Uterus (tissue), 4 donors: ENCODE measurements around the gene GPD2. TPM values are rescaled to one million over a fixed set of nuclear protein-coding genes. Genes with fewer than 3 reads are reported as not detected.

Experiments used
- DNase-seq, 2 donors: peaks; one replicate each; pipeline ENCODE4 v3.0.0-alpha.2; 2019 to 2020
- H3K27ac ChIP-seq, 2 donors: fragments of 200-600 bp; sonication (generic); 1 replicate in 1 of 2; 2 replicates in 1 of 2; pipeline ENCODE4 v1.5.1; 2016 to 2018
- H3K27me3 ChIP-seq, 2 donors: fragments of 200-600 bp; sonication (generic); one replicate each; pipeline ENCODE4 v1.5.1; 2018 to 2019; ENCODE audit warnings: control low read depth in 1 of 2
- H3K36me3 ChIP-seq, 2 donors: fragments of 200-600 bp; sonication (generic); one replicate each; pipeline ENCODE4 v1.5.1; 2019; ENCODE audit warnings: control low read depth in 1 of 2
- H3K4me1 ChIP-seq, 2 donors: fragments of 200-600 bp; sonication (generic); one replicate each; pipeline ENCODE4 v1.5.1; 2018 to 2019; ENCODE audit warnings: control low read depth in 1 of 2
- H3K4me3 ChIP-seq, 2 donors: fragments of 200-600 bp; sonication (generic); 1 replicate in 1 of 2; 2 replicates in 1 of 2; pipeline ENCODE4 v1.5.1; 2018 to 2019; ENCODE audit warnings: mild to moderate bottlenecking in 1 of 2
- H3K9me3 ChIP-seq, 2 donors: fragments of 200-600 bp; sonication (generic); one replicate each; pipeline ENCODE4 v1.5.1; 2019; ENCODE audit warnings: control low read depth in 1 of 2
- POLR2A ChIP-seq, 2 donors: fragments of 450-650 bp; IDR thresholded peaks; one replicate each; pipeline ENCODE4 v1.6.1; 2016; ENCODE audit warnings: antibody characterized with exemption in 2 of 2, mild to moderate bottlenecking in 1 of 2, moderate library complexity in 1 of 2
- intact Hi-C: fragments of 100-400 bp; cut with DNase I; formaldehyde crosslinking; loops from one replicate; pipeline ENCODE4 v1.15.1; 2023; ENCODE audit warnings: low total_unique reads
- total RNA-seq, 4 donors: library from RNA; depleted of rRNA in 3 of 4; stranded (reverse); fragments of >200 nt in 3 of 4; gene quantifications; one replicate each; pipeline versions ENCODE4 v1.1.0 to v1.2.4, GENCODE V29; 2014 to 2023
- TF ChIP-seq, protein P1 (sequence below), 4 experiments: fragments of 200-600 bp in 2 of 4; fragments of 450-650 bp in 2 of 4; sonication (generic) in 2 of 4; IDR thresholded peaks; one replicate each; pipeline ENCODE4 v1.5.1; 2016 to 2019; ENCODE audit warnings: antibody characterized with exemption in 4 of 4, mild to moderate bottlenecking in 2 of 4, moderate library complexity in 1 of 4
- donor health status: DM: yes; HTN: yes; CAD: no.

Gene GPD2
- total RNA-seq, 4 donors from 2014 or later, result 2.0 to 41.6 (median 32.1) TPM

DNA sequence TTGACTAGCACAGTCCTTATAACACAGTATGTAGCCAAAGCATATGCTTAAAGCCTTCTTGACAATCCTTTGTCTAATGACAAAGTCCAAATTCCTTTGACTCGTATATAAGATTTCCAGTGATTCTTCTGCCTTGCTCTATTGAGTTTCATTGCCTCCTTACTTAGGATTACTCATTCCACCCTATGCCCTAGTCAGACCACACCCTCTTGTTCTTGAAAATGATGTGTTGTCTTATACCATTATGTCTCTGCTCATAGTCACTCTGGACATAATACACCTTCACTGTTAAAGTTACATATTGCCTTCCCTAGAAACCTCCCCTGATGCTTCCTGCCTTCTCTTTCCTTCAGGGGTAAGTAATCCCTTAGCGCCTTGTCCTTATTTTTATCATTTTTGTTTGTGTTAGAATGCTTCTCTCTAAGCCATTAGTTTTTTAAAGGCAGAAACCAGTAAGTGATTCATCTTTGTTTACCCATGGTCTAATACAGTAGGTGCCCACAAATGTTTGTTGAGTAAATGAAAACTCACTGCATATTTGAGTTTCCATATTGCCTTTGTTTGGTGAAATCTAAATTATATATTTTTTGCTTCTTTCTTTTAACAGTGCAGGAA, 19.3 kb downstream of the GPD2 start:
- Histone ChIP-seq H3K27ac (no peak overlapping the region), H3K36me3 (no peaks in the 10 kb centered on the region), H3K4me3 (no peak overlapping the region), H3K27me3 (no peaks in the 10 kb centered on the region), H3K4me1 (no peaks in the 10 kb centered on the region), H3K9me3 (no peaks in the 10 kb centered on the region)
- no peak for DNase-seq
- no peak for TF ChIP-seq POLR2A (IDR thresholded peaks at IDR 0.05)
- intact Hi-C loops, result no loop called here

DNA sequence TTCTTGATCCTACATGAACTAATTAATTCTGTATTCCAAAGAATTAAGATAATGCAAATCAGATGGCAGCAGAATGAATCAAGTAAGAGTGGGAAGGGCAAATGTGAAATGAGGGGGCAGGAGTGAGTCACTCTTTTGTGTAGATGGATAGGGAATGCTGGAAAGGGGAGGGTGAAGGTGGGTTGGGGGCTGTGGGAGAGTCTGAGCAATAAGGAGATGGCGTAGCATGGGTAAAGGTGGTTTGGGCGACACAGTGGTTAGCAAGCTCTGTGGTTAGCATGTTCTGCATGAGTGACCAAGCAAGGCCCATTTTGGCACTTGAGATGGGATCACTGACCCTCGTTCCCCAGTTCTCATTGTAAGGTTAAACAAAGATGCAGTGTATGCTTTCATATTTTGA, 20.4 kb downstream of the GPD2 start:
- Histone ChIP-seq H3K27me3 (no peaks in the 10 kb centered on the region), H3K36me3 (no peaks in the 10 kb centered on the region), H3K4me3 (no peak overlapping the region), H3K9me3 (no peaks in the 10 kb centered on the region), H3K4me1 (no peaks in the 10 kb centered on the region), H3K27ac (no peak overlapping the region)
- intact Hi-C loops, result no loop called here
- DNase-seq, result no peak
- TF ChIP-seq, protein P1, sequence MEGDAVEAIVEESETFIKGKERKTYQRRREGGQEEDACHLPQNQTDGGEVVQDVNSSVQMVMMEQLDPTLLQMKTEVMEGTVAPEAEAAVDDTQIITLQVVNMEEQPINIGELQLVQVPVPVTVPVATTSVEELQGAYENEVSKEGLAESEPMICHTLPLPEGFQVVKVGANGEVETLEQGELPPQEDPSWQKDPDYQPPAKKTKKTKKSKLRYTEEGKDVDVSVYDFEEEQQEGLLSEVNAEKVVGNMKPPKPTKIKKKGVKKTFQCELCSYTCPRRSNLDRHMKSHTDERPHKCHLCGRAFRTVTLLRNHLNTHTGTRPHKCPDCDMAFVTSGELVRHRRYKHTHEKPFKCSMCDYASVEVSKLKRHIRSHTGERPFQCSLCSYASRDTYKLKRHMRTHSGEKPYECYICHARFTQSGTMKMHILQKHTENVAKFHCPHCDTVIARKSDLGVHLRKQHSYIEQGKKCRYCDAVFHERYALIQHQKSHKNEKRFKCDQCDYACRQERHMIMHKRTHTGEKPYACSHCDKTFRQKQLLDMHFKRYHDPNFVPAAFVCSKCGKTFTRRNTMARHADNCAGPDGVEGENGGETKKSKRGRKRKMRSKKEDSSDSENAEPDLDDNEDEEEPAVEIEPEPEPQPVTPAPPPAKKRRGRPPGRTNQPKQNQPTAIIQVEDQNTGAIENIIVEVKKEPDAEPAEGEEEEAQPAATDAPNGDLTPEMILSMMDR (IDR thresholded peaks at IDR 0.05), result no peak
- TF ChIP-seq POLR2A (IDR thresholded peaks at IDR 0.05), result no peak

DNA sequence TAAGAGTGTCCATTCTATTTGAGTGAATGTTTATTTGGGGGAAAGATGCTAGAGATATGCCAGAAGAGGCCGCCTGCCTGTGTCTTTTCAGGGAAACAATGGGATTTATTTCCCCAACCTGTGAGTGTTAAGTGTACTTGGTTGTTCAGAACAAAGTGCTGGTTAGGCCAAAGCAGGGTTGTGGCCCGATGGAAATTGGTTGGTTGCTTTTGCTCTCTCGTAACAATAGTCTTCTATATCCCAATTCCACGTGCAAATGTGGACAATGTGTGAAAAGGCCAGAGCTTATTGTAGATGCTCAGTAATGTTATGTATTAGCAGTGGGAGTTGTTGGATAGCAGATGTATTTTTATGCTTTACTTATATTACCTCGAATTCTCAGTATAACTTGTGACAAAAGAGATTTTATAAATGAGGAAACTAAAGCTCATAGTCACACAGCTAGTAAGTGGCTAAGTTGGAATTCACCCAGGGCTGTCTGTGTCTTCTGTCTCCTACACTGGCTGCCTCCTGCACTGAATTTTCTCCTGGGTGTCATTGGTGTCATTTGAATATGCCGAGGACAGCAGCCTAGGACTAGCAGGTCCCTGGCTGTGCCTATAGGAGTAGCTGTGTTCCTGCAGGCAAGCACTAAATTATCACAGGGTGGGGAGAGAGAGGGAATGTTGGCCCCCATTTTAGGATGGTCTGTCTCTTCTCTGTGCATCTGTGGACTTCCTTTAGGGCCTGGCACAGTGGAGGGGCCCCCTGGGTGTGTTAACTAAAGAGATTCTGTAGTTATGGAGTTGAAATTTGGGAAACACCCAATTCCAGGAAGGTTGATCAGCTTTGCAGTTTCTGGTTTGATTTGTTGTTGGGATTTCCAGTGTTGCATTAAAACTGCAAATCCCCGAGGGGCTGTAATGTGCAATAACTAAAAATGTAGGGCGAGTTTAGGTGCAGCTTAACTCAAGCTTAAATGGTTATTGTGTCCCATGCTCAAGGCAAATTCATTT, 21.6 kb downstream of the GPD2 start:
- H3K27ac ChIP-seq, result no peak overlapping the region
- no peak for DNase-seq
- H3K9me3 ChIP-seq, result no peaks in the 10 kb centered on the region
- H3K4me3 ChIP-seq, result no peak overlapping the region
- TF ChIP-seq, protein P1 (IDR thresholded peaks at IDR 0.05), result no peak
- TF ChIP-seq POLR2A (IDR thresholded peaks at IDR 0.05), result no peak
- intact Hi-C loops, result no loop called here
- H3K27me3 ChIP-seq, result no peaks in the 10 kb centered on the region
- no peaks in the 10 kb centered on the region for H3K36me3 ChIP-seq
- H3K4me1 ChIP-seq, result no peaks in the 10 kb centered on the region

DNA sequence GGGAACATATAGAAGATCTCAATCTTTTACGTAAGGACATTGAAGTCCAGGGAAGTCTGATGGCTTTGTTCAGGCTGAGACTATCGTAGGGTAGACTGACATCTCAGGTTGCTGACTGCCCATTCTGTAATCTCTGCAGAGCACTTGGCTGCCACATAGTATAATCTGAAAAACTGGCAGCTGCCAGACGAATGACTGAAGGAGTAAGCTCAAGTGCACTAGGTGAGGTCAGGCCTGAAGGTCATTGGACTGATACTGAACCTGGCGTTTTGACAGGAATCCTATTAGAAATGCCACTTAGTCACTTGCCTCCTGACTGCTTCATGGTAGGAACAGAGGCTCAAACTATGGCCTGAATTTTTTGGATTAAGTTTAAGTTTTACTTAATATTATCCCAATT, 23.5 kb downstream of the GPD2 start:
- no peaks in the 10 kb centered on the region for H3K9me3 ChIP-seq
- H3K4me3 ChIP-seq, result no peak overlapping the region
- H3K4me1 ChIP-seq, result no peaks in the 10 kb centered on the region
- no peak for DNase-seq
- H3K27ac ChIP-seq, result no peak overlapping the region
- H3K27me3 ChIP-seq, result no peaks in the 10 kb centered on the region
- intact Hi-C loops, result no loop called here
- TF ChIP-seq, protein P1 (IDR thresholded peaks at IDR 0.05), result no peak
- no peak for TF ChIP-seq POLR2A (IDR thresholded peaks at IDR 0.05)
- no peaks in the 10 kb centered on the region for H3K36me3 ChIP-seq

DNA sequence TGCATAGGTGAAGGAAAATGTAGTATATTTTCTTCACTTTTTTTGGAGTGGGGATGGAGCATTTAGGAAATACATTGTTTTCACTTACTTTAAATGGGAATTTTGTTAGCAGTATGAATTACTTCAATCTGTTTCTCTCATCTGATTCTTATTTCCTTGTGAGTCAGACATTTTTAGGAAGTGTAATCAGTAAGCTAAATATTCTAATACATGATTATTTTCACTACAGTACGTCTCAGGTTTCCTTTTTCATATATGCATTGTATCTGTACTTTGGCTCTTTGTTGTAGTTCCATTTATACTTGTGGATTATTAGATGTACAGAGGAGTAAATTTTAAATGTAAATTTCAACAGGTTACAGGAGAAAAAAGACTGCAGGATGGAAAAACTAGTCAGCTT, 27.9 kb downstream of the GPD2 start:
- H3K9me3 ChIP-seq, result no peaks in the 10 kb centered on the region
- H3K4me1 ChIP-seq, result no peaks in the 10 kb centered on the region
- DNase-seq, result no peak
- H3K36me3 ChIP-seq, result no peaks in the 10 kb centered on the region
- no peak for TF ChIP-seq POLR2A (IDR thresholded peaks at IDR 0.05)
- TF ChIP-seq, protein P1 (IDR thresholded peaks at IDR 0.05), result no peak
- H3K27ac ChIP-seq, result no peak overlapping the region
- no peaks in the 10 kb centered on the region for H3K27me3 ChIP-seq
- intact Hi-C loops, result no loop called here
- H3K4me3 ChIP-seq, result no peak overlapping the region
